ENCODE measurements around the gene GAB2. TPM values are rescaled to one million over a fixed set of nuclear protein-coding genes. Genes with fewer than 3 reads are reported as not detected.
A peak's percentile ranks its signal among the peaks of the same experiment; 100 is the strongest.

Gene GAB2
- polyA plus RNA-seq, 3 donors from 2014 or later = 1.0 TPM; not detected in 1

- H3K27me3 Mint-ChIP-seq (ENCODE audit: low read depth in 3 of 3) = no peaks in the 10 kb centered on the region
- H3K4me3 Mint-ChIP-seq = no peak overlapping the region
- DNase-seq = no peak
These were observed 198.0 kb downstream of the GAB2 start for GRCh38 chr11:78219493-78220217.

DNA sequence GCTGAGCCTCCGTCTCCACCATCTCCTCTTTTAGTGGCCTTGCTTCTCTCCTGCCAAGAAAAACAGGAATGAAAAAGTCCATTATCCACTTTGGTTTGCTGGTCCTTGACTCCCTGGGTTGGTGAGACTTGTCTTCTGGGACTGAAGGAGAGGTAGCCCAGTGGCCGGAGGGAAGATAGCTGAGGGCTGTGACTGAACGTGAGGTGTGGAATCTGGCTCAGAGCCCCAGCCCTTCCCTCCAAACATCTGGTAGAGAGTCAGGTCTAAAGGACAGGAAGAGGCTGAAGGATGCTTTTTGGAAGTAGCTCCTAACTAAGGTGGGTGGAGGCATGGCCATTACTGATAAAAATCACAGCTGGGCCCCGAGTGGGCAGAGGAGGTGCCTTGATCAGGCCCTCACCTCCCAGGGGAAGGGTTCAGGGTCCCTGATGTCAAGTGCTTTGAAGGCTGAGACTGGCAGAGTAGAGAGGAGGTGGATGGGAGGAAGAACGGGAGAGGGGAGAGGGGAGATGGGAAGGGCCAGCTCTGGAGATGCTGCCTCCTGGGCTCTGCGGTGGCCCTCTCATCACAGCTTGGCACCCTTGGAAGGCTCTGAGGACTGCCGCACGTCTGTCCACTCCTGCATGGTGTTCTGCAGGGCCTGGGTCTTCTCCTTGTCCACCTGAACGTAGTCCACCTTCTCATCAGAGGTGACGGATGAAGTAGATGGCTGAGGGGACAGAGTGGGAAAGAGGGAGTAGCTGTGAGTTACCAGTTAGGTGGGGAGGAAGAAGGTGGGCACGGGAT is 198.7 kb downstream of the GAB2 start:
- no peaks in the 10 kb centered on the region for H3K9me3 Mint-ChIP-seq
- H3K36me3 Mint-ChIP-seq = peaks cover 5 to 18% (median 11%) of the 10 kb centered on the region in 3 donors
- H3K4me3 Mint-ChIP-seq = no peak overlapping the region
- H3K4me1 Mint-ChIP-seq = no peaks in the 10 kb centered on the region
- DNase-seq = no peak
- H3K27ac Mint-ChIP-seq = no peak overlapping the region
- H3K27me3 Mint-ChIP-seq (ENCODE audit: low read depth in 3 of 3) = no peaks in the 10 kb centered on the region

More at GRCh38 chr11:78219493-78220217, 198.0 kb downstream of the GAB2 start:
- H3K27ac Mint-ChIP-seq = no peak overlapping the region
- no peaks in the 10 kb centered on the region for H3K4me1 Mint-ChIP-seq
- no peaks in the 10 kb centered on the region for H3K9me3 Mint-ChIP-seq
- peaks cover 5 to 18% (median 11%) of the 10 kb centered on the region in 3 donors for H3K36me3 Mint-ChIP-seq

GRCh38 chr11:78217650-78218541 is 199.7 kb downstream of the GAB2 start:
- H3K4me3 Mint-ChIP-seq = no peak overlapping the region
- no peaks in the 10 kb centered on the region for H3K4me1 Mint-ChIP-seq
- no peaks in the 10 kb centered on the region for H3K27me3 Mint-ChIP-seq (ENCODE audit: low read depth in 3 of 3)
- H3K27ac Mint-ChIP-seq = no peak overlapping the region
- H3K9me3 Mint-ChIP-seq = no peaks in the 10 kb centered on the region
- H3K36me3 Mint-ChIP-seq = peaks cover 5 to 18% (median 11%) of the 10 kb centered on the region in 3 donors
- no peak for DNase-seq

- H3K4me3 Mint-ChIP-seq = no peak overlapping the region
- DNase-seq = no peak
- no peak overlapping the region for H3K27ac Mint-ChIP-seq
These were observed 200.9 kb downstream of the GAB2 start for GRCh38 chr11:78216571-78217287.

DNA sequence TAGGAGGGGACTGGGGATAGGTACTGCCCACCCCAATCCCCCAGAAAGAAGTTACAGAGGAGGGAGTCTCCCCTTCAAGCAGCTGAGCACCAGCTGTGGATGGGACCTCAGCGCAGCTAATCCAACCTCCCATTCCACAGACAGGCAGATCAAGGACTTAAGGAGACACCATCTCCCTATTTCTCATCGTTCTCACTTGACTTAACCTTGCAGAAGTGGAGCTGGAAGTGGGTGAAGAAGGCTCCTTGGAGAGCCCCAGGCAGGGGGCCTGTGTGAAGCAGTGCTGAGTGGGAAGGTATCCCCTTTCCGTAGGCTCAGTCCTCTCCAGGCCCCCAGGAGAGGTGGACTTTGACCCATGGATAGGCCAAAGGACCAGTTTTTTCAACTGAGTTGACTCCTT is 201.6 kb downstream of the GAB2 start:
- Mint-ChIP-seq H3K27ac (no peak overlapping the region), H3K27me3 (ENCODE audit: low read depth in 3 of 3) (peaks cover 0 to 2% (median 0%) of the 10 kb centered on the region in 3 donors), H3K4me3 (no peak overlapping the region), H3K36me3 (peaks cover 9 to 22% (median 20%) of the 10 kb centered on the region in 3 donors), H3K9me3 (no peaks in the 10 kb centered on the region), H3K4me1 (no peaks in the 10 kb centered on the region)
- no peak for DNase-seq

More at GRCh38 chr11:78216571-78217287, 200.9 kb downstream of the GAB2 start:
- Mint-ChIP-seq H3K4me1 (no peaks in the 10 kb centered on the region), H3K9me3 (no peaks in the 10 kb centered on the region), H3K36me3 (peaks cover 5 to 19% (median 15%) of the 10 kb centered on the region in 3 donors), H3K27me3 (ENCODE audit: low read depth in 3 of 3) (no peaks in the 10 kb centered on the region)

- peaks cover 13 to 23% (median 19%) of the 10 kb centered on the region in 3 donors for H3K36me3 Mint-ChIP-seq
- peaks cover 0 to 2% (median 0%) of the 10 kb centered on the region in 3 donors for H3K27me3 Mint-ChIP-seq (ENCODE audit: low read depth in 3 of 3)
- no peak overlapping the region for H3K4me3 Mint-ChIP-seq
- DNase-seq = no peak
- H3K9me3 Mint-ChIP-seq = no peaks in the 10 kb centered on the region
- no peaks in the 10 kb centered on the region for H3K4me1 Mint-ChIP-seq
- no peak overlapping the region for H3K27ac Mint-ChIP-seq
These were observed 203.1 kb downstream of the GAB2 start for GRCh38 chr11:78214331-78215194.

- no peak for DNase-seq
- Mint-ChIP-seq H3K4me1 (no peaks in the 10 kb centered on the region), H3K27ac (no peak overlapping the region), H3K27me3 (ENCODE audit: low read depth in 3 of 3) (peaks cover 0 to 2% (median 0%) of the 10 kb centered on the region in 3 donors), H3K9me3 (no peaks in the 10 kb centered on the region), H3K36me3 (peaks cover 17 to 30% (median 23%) of the 10 kb centered on the region in 3 donors), H3K4me3 (no peak overlapping the region)
These were observed 203.9 kb downstream of the GAB2 start for GRCh38 chr11:78213526-78214330.

GRCh38 chr11:78212586-78213371 is 204.8 kb downstream of the GAB2 start:
- Mint-ChIP-seq H3K4me1 (no peaks in the 10 kb centered on the region), H3K27me3 (ENCODE audit: low read depth in 3 of 3) (peaks cover 0 to 2% (median 0%) of the 10 kb centered on the region in 3 donors), H3K9me3 (no peaks in the 10 kb centered on the region), H3K36me3 (peaks cover 17 to 30% (median 23%) of the 10 kb centered on the region in 3 donors), H3K27ac (no peak overlapping the region), H3K4me3 (no peak overlapping the region)
- DNase-seq = no peak

GRCh38 chr11:78211565-78211964 is 206.1 kb downstream of the GAB2 start:
- Mint-ChIP-seq H3K27ac (no peak overlapping the region), H3K36me3 (peaks cover 12 to 28% (median 16%) of the 10 kb centered on the region in 3 donors), H3K4me1 (no peaks in the 10 kb centered on the region), H3K27me3 (ENCODE audit: low read depth in 3 of 3) (peaks cover 0 to 3% (median 0%) of the 10 kb centered on the region in 3 donors), H3K4me3 (no peak overlapping the region), H3K9me3 (no peaks in the 10 kb centered on the region)
- no peak for DNase-seq

- no peaks in the 10 kb centered on the region for H3K9me3 Mint-ChIP-seq
- H3K36me3 Mint-ChIP-seq = peaks cover 12 to 28% (median 16%) of the 10 kb centered on the region in 3 donors
- DNase-seq = no peak
- no peaks in the 10 kb centered on the region for H3K4me1 Mint-ChIP-seq
- H3K27me3 Mint-ChIP-seq (ENCODE audit: low read depth in 3 of 3) = peaks cover 0 to 3% (median 0%) of the 10 kb centered on the region in 3 donors
- H3K27ac Mint-ChIP-seq = no peak overlapping the region
- no peak overlapping the region for H3K4me3 Mint-ChIP-seq
These were observed 207.5 kb downstream of the GAB2 start for GRCh38 chr11:78210000-78210608.

DNA sequence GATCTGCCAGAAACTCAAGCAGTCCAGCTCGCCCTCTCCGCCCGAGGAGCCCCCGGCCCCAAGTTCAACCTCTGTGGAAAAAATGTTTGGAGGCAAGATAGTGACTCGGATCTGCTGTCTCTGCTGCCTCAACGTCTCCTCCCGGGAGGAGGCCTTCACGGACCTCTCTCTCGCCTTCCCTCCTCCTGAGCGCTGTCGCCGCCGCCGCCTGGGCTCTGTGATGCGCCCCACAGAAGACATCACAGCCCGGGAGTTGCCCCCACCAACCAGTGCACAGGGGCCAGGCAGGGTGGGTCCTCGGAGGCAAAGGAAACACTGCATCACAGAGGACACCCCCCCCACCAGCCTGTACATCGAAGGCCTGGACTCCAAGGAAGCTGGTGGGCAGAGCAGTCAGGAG is 208.1 kb downstream of the GAB2 start:
- peak overlapping the region in 1 of 6 donors; percentile 18 for H3K27ac Mint-ChIP-seq
- no peaks in the 10 kb centered on the region for H3K9me3 Mint-ChIP-seq
- no peak for DNase-seq
- H3K4me1 Mint-ChIP-seq = no peaks in the 10 kb centered on the region
- no peak overlapping the region for H3K4me3 Mint-ChIP-seq
- peaks cover 12 to 26% (median 16%) of the 10 kb centered on the region in 3 donors for H3K36me3 Mint-ChIP-seq
- H3K27me3 Mint-ChIP-seq (ENCODE audit: low read depth in 3 of 3) = peaks cover 0 to 4% (median 0%) of the 10 kb centered on the region in 3 donors

Measured in immature natural killer cell (primary cell).